Ecto neural progenitor cell (in vitro differentiated cells): ENCODE results near the gene DEUP1.

Experiments used
- DNase-seq: peaks from one replicate; pipeline ENCODE4 v3.0.0-alpha.2; 2018; ENCODE audit warnings: low spot score

The DEUP1 gene

DNA sequence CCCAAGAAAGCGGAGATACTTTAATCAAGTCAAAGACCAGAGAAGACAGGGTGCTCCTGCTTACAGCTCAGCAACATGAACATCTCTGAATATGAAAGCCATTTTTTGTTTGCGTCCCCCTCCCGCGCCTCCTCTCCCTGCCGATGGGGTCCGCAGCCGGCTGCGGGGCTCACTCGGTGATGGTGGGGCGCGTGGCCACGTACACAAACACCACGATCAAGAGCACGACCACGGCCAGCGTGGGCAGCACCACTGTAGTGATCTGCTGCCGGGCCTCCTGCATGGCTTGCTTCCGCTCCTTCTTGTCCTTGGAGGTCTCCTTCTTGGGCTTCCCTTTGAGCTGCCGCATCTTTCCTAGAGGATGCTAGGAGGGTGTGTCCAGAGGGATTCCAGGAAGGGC, 148.3 kb downstream of the DEUP1 start:
- DNase-seq = no peak

DNA sequence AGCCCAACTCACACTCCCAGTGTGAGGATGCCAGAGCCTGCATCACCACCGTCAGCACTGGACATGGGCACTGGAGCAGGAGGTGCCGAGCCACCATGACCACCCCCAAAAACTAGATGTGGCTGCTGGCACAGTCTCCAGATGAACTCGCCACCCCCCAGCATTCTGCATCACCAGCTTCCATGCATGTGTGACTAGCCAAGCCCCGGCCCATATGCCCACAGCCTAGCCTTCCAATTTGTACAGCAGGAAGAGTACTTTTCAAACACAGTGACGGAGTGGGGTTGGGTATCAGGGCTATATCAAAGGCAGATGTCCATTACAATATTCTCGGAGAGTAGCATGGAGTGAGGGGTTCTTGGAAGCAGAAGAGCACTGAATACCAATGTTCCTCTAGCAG, 149.7 kb downstream of the DEUP1 start:
- no peak for DNase-seq

DNA sequence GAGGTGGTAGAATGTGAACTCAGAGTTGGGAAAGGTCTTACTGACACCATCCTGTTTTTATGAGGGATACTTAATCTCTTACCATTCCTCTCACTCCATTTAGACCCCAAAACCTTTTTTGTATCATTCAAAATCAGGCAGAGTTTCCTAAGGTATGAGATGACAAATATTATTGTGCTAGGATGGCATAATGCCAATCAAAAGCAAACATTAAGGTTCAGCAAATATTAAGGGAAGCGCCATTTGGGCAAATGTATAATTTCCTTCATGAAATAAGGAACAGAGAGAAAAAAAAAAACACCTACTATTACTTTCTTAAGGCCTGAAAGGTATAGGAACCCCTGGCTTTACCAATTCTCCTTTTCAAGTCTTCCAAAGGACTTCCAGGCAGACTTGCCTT, 150.2 kb downstream of the DEUP1 start:
- no peak for DNase-seq

DNA sequence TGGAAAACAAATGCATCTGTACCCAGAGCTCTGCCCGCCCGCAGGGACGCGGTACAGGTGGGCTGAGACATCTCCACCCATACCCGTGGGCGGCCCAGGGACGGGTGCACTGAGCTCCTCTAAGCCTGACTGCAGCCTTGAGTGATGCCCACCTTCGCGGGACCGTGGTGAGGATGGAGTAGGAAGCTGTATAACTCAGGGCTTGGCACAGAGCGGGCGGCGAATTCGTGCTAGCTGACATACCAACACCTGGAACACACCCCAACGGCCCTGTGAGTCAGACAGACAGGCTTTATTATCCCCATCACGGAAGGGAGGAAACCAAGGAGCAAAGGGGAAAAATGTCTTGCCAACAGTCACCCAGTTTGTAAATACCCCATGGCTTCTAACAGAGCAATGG, 150.7 kb downstream of the DEUP1 start:
- no peak for DNase-seq

DNA sequence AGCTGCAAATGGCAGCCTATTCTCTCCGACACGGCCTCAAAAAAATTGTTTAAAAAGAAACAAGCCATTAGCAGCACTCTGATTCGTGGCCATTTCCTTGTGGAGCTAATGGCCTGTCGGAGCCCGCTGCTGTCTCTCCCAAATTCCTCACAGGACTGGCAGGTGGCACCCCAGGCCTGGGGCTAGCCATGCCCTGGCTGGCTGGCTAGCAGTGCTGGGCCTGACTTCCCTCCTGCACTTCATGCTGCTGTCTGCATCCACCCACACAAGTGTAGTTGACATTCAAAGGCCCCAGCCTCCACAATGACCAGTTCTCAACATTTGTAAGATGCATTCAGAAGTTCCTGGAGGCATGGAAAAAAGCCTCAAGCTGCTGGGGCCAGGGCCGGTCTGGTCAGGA, 151.2 kb downstream of the DEUP1 start:
- DNase-seq = no peak

GRCh38 chr11:93482556-93482955, 152.0 kb downstream of the DEUP1 start:
- no peak for DNase-seq

DNA sequence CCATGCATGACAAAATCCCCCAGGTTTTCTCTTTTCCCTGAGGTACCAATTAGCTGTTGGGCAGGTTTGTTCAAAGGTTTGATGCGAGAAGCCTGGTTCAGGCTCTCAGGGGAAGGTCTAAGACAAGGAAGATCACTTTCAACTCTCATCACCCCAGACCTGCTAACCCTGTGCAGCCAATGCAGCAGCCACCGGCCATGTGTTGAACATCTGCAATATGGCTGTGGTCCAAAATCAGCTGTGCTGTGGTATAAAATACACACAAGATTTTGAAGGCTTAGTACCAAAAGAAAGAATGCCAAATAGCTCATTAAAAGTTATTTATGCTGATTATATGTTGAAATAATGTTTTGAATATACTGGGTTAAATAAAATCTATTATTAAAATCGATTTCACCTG, 154.2 kb downstream of the DEUP1 start:
- no peak for DNase-seq

DNA sequence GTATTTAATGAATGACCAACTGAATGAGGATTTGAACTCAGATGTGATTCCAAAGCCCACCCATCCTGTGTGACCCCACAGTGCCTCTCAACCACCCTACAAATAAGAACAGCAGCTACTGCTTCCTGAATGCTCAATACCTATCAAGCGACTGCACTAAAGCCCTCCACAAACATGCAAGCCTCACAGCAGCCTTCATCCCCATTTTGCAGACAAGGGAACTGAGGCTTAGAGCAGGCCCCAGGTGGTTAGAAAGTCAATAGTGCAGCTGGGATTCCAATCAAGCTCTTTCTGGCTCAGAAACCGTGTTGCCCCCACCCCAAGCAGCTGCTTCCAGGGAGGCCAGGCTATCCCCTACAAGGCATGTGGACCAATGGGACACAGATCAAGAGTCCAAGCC, 155.4 kb downstream of the DEUP1 start:
- no peak for DNase-seq

- no peak for DNase-seq
Observed at GRCh38 chr11:93487032-93487483, 156.5 kb downstream of the DEUP1 start.
